ENCODE results near the gene GLI3.
"Not testable (repeated sequence)": the region's sequence is repeated elsewhere in the genome, so short reads cannot be mapped to it uniquely, and the experiment has no call there.

Gene GLI3

DNA sequence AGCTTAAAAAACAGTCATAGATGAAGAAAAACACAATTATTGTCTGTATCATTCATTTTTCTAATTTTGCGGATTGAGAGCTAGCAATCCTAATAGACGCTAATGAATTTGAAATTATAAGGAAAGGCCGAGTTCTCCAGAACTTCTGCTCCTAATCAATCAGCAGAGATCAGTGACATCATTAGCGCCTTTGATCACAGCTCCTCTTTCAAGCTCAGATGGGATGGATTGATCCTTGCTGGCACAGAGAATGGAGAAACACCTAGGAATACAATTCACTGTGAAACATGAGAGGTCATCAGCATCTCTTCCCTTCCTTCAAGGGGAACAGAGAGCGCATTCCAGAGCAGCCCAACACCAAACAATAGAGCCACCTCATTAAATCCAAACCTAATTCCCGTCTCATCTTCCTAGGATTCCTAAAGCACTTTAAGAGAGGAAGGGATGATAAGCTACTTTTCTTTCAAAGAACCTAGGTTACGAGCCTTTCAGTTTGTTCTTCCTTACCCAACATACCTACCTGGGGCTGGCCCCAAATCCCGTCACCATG, 24.4 kb downstream of the GLI3 start:
- no peak for DNase-seq (ENCODE audit: low spot score)

DNA sequence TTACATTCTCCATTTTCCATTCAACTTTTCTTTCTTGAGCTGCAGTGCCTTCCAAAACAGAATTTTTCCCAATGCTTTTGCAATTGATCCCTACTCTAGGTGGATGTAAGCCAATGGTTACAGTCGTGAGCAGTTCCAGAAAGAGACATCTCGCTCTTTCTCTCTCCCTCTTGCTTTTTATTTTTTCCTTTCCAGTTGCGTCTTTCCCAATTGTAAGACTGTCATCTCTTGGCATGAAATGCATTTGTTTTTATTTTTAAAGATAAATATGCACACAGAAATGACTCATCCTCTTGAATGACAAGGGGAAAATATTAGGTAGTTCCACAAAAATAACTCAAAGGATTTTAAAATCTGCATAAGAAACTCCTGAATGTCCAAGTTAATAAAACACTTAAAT, 25.1 kb downstream of the GLI3 start:
- DNase-seq (ENCODE audit: low spot score) = no peak

DNA sequence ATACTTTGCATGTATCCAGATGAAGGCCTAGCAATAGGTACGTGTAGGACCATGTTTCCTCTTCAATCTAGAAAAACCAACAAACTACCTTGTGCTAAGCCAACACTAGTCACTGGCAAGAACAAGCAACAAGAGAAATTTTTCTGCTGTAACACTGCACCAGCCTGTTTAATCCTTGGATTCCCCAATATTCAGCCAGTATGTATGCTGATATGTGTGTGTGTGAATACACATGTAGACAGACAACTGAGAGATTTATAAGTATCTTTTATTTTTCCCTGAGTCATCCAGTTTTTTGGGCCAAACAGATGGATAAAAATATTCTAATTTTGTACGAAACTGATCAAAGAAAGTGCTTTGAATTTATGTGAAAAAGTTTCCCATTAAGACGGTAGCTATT, 26.2 kb downstream of the GLI3 start:
- no peak for DNase-seq (ENCODE audit: low spot score)

DNA sequence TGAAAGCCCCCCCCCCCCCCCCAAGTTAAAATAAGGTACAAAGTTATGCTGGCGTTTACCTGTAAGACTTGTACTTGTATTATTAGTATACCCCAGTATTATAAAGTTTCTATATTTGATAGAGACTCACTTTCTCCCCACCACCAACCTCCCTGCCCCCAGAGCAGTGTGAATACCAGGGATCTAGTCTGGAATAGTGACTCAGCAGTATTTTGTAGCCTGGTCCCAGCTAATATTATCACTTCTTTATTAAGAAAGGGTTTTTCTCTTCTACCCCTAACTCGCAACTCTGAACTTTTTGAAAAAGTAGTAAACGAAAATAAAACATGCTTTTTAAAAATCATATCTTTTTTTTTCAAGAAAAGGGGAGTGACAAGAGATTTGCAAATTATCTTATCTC, 26.7 kb downstream of the GLI3 start:
- DNase-seq (ENCODE audit: low spot score) = no peak

DNA sequence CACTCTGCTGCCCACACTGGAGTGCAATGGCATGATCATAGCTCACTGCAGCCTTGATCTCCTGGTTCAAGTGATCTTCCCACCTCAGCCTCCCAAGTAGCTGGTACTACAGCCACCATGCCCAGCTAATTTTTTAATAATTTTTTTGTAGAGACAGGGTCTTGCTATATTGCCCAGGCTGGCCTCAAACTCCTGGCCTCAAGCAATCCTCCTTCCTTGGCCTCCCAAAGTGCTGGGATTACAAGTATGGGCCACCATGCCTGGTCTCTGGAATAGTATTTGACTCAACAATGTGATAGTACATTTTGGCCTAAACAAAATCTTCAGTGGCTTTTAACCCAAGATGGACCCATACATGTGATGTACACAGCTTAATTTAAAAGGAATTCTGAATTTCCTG, 27.9 kb downstream of the GLI3 start:
- DNase-seq (ENCODE audit: low spot score) = not testable (repeated sequence)

DNA sequence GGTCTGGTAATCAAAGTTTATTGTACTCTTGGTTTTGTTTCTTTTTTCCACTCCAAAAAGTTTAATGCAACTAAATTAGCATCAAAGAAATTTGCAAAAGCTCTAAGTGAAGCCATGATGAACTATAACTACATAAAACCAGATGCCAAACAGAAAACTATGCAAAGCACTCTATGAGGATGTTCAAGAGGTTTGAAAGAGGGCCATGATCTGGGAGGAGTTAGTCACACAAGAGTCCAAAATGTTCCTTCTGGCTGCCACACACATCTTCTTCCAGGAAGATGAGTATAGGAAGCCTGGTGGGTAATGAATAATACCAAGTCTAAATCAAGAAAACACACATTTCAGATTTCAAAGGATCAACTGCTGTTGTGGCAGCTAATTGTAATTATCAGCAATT, 28.4 kb downstream of the GLI3 start:
- no peak for DNase-seq (ENCODE audit: low spot score)

DNA sequence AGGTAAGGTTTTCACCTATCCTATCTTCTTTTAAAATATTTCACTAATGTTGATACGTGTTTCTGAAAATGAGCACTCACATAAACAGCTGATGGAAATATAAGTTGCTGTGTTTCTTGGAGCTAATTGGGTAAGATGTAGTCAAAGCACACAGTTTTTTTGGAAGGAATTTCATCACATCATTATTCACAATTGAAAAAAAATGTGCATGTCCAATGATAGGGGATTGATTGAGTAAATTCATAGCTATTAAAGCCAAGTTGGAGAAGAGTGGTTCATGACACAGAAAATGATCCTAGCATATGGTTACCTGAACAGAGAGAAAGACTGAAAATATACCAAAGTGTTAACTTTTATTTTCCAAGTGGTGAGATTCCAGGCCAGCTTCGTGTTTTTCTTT, 29.6 kb downstream of the GLI3 start:
- DNase-seq (ENCODE audit: low spot score) = no peak

DNA sequence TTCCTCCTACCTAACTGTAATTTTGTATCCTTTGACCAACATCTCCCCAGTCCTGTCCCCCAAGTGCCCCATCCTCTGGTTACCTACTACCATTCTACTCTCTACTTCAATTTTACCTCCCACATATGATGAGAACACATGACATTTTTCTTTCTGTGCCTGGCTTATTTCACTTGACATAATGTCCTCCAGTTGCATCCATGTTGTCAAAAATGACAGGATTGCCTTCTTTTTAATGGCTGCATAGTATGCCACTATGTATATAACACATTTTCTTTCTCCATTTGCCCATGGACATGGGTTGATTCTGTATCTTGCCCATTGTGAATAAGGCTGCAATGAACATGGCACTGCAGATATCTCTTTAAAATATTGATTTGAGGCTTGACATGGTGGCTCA, 33.7 kb downstream of the GLI3 start:
- DNase-seq (ENCODE audit: low spot score) = no peak

DNA sequence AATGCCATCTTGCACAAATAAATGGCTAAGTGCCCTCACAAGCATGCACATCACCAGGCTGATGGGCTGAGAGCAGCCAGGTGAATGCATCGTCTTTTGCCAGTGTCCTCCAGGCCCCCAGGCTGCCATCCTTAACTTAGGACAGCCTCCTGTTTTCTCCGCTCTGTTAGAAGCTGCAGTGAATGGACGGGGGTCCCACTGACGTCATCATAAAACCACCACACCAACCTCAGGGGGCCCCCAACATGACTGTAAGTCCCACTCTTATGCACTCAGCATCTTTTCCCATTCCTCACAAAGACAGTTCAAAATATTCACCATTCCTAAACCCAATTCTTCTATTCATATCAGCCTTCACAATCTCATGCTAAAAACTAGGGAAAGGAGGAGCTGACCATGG, 34.4 kb downstream of the GLI3 start:
- DNase-seq (ENCODE audit: low spot score) = no peak

DNA sequence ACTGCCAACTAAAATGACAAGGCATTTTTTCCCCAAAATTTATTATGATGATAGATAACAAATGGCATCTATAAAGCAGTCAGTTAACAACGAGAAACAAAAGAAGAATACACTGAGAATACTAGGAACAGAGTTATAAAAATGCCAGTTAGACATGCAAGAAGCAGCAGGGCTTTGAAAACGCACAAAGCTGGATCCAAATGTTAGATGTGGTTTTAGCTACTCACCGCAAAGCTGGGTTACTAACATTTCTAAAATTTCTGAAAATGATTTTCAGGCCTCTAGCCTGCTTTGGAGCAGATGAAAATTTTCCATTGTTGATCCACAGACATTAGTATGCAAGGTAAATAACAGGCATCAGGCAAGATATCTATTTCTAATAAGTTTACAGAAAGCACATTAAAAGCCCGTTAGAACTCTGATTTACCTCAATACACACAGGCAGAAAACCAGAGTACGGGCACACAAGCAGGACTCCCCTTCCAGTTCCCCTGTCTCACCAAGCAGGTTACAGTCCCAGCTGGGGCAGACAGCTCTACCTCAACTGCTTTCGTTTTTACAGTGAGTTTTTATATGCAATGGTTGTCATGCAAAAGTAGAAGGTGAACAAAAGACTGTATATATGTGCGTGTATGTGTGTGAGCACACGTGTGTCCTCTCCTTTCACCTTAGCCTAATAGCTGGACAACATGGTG, 37.9 kb downstream of the GLI3 start:
- no peak for DNase-seq (ENCODE audit: low spot score)

DNA sequence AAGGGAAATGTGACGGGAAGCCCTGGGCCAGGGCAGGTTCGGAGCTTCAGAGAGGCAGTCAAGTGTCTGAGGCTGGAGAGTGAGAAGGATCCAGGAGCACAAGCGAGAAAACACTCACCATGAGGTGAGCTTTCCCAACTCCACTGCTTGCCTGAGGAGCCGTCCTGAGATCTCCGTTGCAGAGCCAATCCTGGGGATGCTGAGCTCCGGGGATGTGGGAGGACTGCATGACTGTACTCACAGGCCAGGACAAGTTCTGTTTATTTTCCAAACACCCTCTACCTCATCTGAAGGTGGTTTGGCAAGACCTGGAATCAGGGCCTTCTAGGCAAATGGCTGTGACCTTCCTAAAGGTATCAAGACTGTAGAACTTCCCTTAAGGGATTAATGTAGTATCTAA, 38.7 kb downstream of the GLI3 start:
- no peak for DNase-seq (ENCODE audit: low spot score)

DNA sequence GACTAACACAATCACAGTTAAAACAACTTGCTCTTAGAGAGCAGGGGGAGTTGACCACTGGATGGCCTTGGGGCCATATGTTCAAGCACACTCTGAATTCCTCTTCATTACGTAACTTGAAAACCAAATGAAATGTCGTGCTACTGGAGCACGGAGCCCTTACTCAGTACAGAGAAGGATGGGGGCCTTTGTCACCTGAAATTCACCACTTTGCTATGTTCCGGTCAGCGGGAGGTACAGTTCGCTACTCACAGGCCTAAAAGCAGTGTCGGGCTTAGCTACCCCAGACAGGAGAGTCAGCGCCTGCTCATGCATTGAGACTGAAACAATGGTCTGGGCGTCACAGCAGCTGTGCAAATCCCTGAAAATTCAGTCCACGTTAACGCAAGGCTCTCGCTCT, 39.6 kb downstream of the GLI3 start:
- DNase-seq (ENCODE audit: low spot score) = no peak

DNA sequence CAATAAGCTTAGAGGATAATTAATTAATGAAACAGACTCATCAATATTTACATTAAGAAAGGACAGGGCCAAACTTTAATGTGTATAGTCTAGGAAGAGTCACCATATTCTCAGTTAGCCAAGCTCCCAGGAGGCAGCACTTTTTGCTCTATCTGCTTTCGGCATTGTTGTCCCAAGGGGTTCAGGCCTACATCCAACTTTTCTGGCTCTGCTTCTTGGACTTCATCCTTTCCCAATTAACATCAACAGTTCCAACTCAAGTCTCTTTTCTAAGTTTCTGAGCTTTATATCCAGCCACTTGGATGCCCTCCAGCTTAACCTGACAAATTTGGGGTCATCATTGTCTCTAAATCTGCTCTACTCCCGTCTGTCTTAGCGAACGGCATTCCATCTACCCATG, 42.8 kb downstream of the GLI3 start:
- DNase-seq (ENCODE audit: low spot score) = no peak

DNA sequence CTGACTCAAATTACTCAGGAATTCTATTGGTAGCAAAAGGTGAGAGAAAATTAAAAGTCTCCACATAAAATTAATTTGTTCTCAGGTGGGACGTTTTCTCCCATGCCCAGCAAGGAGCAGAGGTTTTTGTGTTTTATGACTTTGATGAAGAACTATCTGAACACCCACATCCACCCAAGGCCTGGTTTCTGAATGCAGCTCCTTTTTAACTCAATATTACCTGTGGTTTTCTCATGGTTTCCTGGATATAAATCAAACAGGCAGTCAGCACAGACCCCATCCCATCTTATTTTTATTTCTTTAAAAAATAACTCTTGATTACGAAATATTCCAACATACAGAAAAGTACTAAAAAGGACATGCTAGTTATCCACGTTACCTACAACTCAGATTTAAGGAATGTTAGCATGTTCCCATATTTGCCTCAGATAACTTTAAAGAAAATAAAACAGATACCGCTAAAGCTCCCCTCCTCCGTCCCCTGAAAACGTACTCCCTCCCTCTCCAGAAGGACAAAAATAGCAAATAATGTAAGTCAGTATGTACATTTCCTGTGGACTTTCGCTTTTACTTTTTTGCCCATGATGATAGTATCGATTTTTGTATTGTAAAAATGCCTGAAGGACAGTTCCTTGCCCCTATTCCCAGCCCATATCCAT, 43.4 kb downstream of the GLI3 start:
- no peak for DNase-seq (ENCODE audit: low spot score)

DNA sequence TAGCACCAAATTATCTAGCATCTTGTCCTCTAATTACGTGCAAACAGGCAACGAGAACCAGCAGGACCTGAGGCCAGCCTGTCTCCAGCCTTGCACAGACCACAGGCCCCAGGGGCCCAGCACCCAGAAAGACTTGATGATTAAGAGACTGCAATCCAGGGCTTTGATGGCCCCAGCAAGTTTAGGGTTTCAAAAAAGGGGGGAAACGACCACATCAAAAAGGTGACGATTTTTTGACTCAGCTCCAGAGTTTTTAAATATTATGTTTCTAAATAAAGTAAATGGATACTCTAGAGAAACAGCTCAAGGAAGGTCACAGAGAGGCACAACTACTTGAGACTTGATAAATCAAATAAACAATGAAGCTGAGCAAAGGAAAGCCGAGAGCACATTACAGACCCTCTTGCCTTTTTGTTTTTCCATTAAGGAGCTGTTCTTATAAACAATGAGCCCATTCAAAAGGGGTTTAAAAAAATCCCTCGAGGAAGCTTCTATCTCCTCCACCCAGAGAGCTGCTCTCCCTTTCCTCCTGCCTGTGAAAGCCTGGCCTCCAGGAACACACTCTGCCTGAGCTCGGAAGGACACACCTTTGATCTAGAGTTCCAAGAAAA, 44.1 kb downstream of the GLI3 start:
- no peak for DNase-seq (ENCODE audit: low spot score)

DNA sequence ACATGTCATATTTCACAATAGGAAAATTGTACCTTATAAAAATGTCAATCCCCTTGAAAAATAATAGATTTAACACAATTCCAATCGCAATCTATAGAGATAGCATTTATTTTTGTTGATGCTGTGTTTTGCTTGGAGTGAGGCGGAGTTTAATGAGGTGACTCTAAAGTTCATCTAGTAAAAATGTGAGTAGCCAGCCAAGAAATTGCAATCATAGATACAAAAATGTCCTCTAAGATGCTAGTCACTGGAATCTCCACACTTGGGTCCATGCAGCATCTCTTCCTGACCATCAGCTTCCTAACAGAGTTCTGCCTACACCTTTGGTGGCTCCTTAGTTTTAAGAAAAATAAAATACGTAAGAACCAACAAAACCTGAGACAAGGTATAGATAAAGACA, 44.9 kb downstream of the GLI3 start:
- no peak for DNase-seq (ENCODE audit: low spot score)

DNA sequence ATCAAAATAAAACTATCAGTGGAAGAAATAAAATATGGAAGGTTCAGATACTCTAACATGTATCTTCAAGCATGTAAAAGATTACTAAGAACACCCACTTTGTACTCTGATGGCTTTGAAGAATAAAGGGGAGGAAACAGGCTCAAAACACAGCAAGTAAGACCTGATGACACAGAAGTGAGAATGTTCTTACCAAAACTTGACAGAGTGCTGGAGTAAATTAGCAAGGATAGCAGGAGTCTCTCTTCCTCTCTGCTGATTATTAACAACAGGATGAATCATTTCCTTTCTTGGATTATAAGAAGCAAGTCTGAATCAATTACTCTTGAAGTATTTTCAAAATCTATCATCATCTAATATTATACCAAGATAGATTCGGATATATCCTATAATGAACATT, 47.5 kb downstream of the GLI3 start:
- no peak for DNase-seq (ENCODE audit: low spot score)

DNA sequence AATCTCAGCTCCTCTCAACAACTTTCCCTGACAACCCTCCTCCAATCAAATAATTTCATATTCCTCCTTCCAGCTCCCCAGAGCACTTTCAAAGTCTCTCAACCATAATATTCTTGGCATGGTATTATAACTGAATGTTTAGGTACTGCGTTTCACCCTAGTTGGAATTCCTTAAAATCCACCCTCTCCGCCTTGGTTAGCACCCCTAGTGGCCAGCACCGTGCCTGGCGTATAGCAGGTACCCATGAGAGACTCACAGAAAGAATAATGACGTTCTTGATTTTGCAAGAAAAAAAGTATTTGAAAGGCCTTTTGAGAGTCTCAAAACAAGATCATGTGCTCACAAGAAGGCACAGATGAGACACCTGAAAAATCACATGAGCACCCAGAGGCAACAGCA, 50.9 kb downstream of the GLI3 start:
- DNase-seq (ENCODE audit: low spot score) = no peak

DNA sequence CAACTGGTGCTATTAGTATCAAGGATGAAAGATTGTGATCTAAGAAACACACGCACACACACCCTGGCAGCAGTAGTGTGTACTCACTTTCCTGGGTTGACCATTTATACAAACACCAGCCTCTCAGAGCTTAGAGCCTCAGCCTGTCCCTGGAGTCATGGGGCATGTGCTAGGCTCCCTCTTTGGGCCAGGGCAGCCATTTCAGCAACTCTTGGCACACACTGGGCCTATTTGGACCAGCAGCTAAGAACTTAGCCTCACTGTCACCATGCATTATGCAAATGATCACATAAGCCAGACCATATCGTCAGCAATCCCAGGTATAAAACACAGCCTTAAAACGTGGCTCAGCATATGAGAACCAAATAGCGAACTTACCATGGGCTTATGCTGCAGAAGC, 51.3 kb downstream of the GLI3 start:
- DNase-seq (ENCODE audit: low spot score) = no peak

DNA sequence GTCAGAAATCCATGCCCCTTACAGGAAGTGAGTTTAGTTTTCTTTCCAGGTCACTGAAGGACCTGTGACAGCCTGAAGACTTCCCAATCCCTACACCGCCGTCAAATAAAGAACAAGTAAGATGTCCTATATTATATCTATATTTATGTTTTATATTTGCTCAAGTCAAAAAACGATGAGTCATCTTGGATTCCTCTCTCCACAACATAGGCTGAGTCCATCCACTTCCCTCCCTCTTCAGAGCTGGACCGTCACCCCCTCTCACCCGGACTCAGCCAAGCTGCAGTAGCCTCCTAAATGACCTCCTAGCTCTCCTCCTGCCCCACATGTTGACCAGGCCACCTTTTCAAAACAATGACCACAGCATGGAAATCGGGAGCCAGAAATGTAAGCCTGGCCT, 53.5 kb downstream of the GLI3 start:
- no peak for DNase-seq (ENCODE audit: low spot score)

DNA sequence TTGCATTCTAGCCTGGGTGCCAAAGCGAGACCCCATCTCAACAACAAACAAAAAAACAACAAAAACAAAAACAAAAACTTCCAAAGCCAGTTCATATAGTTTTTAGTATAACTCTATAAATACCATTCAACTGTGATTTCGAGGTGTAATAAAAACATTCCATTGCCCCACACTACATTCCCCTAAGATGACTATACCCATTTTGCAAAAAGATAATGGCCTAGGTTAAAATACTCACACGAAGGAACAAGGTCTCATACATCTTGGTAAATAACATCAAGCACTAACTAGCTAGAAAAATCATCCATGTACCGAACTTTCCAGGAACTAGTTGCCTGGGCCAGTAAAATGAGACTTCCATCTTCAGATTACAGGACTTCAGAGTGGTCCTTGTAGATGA, 55.4 kb downstream of the GLI3 start:
- DNase-seq (ENCODE audit: low spot score) = no peak

DNA sequence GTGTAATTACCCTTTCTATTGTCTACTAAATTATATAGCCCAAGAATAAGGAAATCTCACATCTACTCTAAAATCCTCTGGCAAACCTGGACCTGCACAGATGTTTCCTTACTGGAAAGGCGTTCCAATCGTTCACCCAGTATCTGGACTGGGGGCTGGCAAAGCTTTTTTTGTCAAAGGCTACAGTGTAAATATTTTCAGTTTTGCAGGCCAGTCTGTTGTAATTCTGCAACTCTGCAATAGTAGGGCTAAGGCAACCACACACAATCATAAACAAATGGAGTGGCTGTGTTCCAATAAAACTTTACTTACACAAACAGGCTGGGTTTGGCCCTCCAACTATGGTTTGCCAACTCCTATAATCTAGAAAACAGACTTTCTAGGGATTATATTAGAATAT, 56.2 kb downstream of the GLI3 start:
- no peak for DNase-seq (ENCODE audit: low spot score)

DNA sequence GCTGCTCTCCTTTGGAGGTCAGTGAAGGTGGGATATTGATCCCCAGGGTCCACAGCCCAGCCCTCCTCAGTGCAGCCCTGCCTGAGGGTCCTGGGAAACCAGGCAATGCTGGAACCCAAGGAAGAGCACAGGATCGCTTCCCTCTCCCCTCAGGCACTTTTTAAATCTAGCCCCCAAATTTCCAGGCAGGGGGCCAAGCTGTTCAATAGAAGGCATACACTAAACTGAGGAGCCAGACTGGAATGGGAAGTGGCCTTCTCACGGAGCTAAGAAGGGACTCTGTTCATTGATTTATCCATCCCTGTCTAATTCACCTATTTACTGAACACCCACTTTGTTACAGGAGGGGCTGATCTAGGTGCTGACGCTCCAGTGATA, 60.3 kb downstream of the GLI3 start:
- no peak for DNase-seq (ENCODE audit: low spot score)
